H1 (cell line): ENCODE results near the gene TMEM135.

Experiments
- CBX5 ChIP-seq: fragments of 300-800, 300-1000 bp; sonication (generic); IDR thresholded peaks from 2 replicates; pipeline ENCODE4 v1.7.1; 2016; ENCODE audit warnings: antibody characterized with exemption, low read length, low read depth
- CTCF ChIP-seq, 3 experiments: IDR thresholded peaks; 1 replicate in 2 of 3; 2 replicates in 1 of 3; pipeline versions ENCODE4 v1.5.1 to v1.6.1; 2011; ENCODE audit warnings: low read length in 3 of 3, mild to moderate bottlenecking in 3 of 3, inconsistent platforms in 2 of 3, low read depth in 1 of 3, moderate library complexity in 1 of 3; ENCODE audit not compliant: insufficient read depth in 1 of 3; ENCODE audit errors: control extremely low read depth in 1 of 3
- MAFK ChIP-seq: IDR thresholded peaks from 2 replicates; pipeline ENCODE4 v1.6.1; 2012; ENCODE audit warnings: low read depth, mild to moderate bottlenecking, improper control_type of control experiment, low read length
- NANOG ChIP-seq: IDR thresholded peaks from 2 replicates; pipeline ENCODE4 v1.6.1; 2011; ENCODE audit warnings: low read length, low read depth, mild to moderate bottlenecking, inconsistent platforms; ENCODE audit not compliant: insufficient read depth, poor library complexity, severe bottlenecking
- PHF8 ChIP-seq: fragments of 200-600 bp; sonication (generic); conservative IDR thresholded peaks from 2 replicates; pipeline ENCODE4 v1.7.1; 2012; ENCODE audit warnings: low read depth, mild to moderate bottlenecking, inconsistent platforms, low read length, moderate library complexity
- POLR2A ChIP-seq, 2 experiments: IDR thresholded peaks; 1 replicate in 1 of 2; 2 replicates in 1 of 2; pipeline ENCODE4 v1.6.1; 2011; ENCODE audit warnings: low read depth in 2 of 2, low read length in 2 of 2, mild to moderate bottlenecking in 2 of 2; ENCODE audit errors: control extremely low read depth in 1 of 2
- POLR2AphosphoS5 ChIP-seq: IDR thresholded peaks from 2 replicates; pipeline ENCODE4 v1.6.1; 2011; ENCODE audit warnings: low read depth, low read length
- POU5F1 ChIP-seq: IDR thresholded peaks from 2 replicates; pipeline ENCODE4 v1.6.1; 2011; ENCODE audit warnings: low read depth, mild to moderate bottlenecking, low read length, moderate library complexity
- SIN3A ChIP-seq, 2 experiments: IDR thresholded peaks in 1 of 2; conservative IDR thresholded peaks in 1 of 2; 2 replicates each; pipeline ENCODE4 v1.6.1; 2011 to 2012; ENCODE audit warnings: low read length in 2 of 2, improper control_type of control experiment in 1 of 2, low read depth in 1 of 2, mild to moderate bottlenecking in 1 of 2
- TCF12 ChIP-seq: IDR thresholded peaks from 2 replicates; pipeline ENCODE4 v1.6.1; 2011; ENCODE audit warnings: low read depth, mild to moderate bottlenecking, low read length
- USF2 ChIP-seq: IDR thresholded peaks from 2 replicates; pipeline ENCODE4 v1.6.1; 2011; ENCODE audit warnings: low read length, improper control_type of control experiment
- ZNF274 ChIP-seq: IDR thresholded peaks from 2 replicates; pipeline ENCODE4 v1.7.0; 2012; ENCODE audit warnings: low read length, borderline replicate concordance; ENCODE audit errors: extremely low read depth
- TF ChIP-seq, protein P1 (sequence below): IDR thresholded peaks from 2 replicates; pipeline ENCODE4 v1.6.1; 2012; ENCODE audit warnings: inconsistent platforms

DNA sequence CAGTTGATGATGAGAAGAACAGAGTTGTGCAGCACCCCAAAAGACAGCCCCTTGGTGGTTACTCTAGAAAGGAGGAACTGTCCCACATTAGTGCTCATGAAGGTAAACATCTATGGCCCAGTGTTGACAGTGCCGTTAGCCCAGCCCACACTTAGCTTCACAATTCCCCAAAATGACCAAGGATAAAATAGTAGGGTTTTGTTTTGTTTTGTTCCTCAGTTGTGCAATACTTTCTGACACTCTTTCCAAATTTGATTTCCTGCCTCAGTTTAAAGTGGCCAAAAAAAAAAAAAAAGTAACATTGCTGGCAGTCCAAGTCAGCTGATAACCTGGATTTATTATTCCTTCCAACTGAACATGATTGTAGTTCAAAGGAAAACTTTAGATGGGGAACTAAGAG is 269.4 kb downstream of the TMEM135 start:
- TF ChIP-seq, protein P1, sequence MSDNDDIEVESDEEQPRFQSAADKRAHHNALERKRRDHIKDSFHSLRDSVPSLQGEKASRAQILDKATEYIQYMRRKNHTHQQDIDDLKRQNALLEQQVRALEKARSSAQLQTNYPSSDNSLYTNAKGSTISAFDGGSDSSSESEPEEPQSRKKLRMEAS, result no peak
- no peak for TF ChIP-seq PHF8
- TF ChIP-seq TCF12, result no peak
- TF ChIP-seq NANOG, result no peak
- no peak for TF ChIP-seq ZNF274
- no peak for TF ChIP-seq CTCF (IDR thresholded peaks at IDR 0.05; ENCODE audit: control extremely low read depth in 1 of 3, insufficient read depth in 1 of 3, low read depth in 1 of 3, low read length in 3 of 3)
- no peak for TF ChIP-seq POLR2AphosphoS5
- TF ChIP-seq POLR2A (IDR thresholded peaks at IDR 0.05; ENCODE audit: control extremely low read depth in 1 of 2, low read depth in 2 of 2, low read length in 2 of 2), result no peak
- no peak for TF ChIP-seq POU5F1
- no peak for TF ChIP-seq CBX5
- no peak for TF ChIP-seq SIN3A (conservative IDR thresholded peaks at IDR 0.05 in 1 of 2, IDR thresholded peaks at IDR 0.05 in 1 of 2; ENCODE audit: low read depth in 1 of 2, low read length in 2 of 2)
- TF ChIP-seq USF2, result no peak
- no peak for TF ChIP-seq MAFK
